Measurements from ENCODE around the gene PARL.

Gene PARL

DNA sequence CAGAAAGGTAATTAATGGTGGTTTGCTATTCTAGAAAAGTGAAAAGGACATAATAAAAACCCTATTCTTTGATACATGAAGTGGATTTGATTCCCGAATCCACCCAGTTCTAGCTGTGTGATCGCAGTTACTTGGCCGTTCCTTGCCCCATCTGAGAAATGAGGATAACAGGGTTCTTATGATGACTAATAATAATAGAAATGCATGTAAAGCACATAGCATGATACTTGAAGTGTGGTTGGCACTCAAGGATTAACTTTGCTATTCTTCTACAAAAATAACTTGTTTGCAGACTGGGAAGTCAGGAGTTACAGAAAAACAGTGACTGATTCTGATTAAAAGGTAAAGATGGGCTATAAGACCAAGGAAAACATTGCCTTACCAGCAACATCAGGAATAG, 26.8 kb downstream of the PARL start:
- no peak for DNase-seq (ENCODE audit: extremely low spot score)
- POLR2A ChIA-PET = no interaction called here
- TF ChIP-seq BHLHE40 (IDR thresholded peaks at IDR 0.05; ENCODE audit: borderline replicate concordance) (no peak), L3MBTL2 (conservative IDR thresholded peaks at IDR 0.05) (no peak), FOXM1 (IDR thresholded peaks at IDR 0.05; ENCODE audit: borderline replicate concordance) (no peak), TARDBP (IDR thresholded peaks at IDR 0.05) (no peak), CTBP1 (IDR thresholded peaks at IDR 0.05; ENCODE audit: borderline replicate concordance) (no peak), FOXK2 (IDR thresholded peaks at IDR 0.05) (no peak), FOXA1 (IDR thresholded peaks at IDR 0.05) (no peak), HDGF (IDR thresholded peaks at IDR 0.05; ENCODE audit: borderline replicate concordance) (no peak), SUZ12 (IDR thresholded peaks at IDR 0.05) (no peak), SP1 (IDR thresholded peaks at IDR 0.05) (no peak), ZNF384 (IDR thresholded peaks at IDR 0.05) (no peak), ARNT (IDR thresholded peaks at IDR 0.05) (no peak), LEF1 (IDR thresholded peaks at IDR 0.05; ENCODE audit: borderline replicate concordance) (no peak), ELF4 (IDR thresholded peaks at IDR 0.05) (no peak), NFRKB (IDR thresholded peaks at IDR 0.05) (no peak)
- TF ChIP-seq, protein P1, sequence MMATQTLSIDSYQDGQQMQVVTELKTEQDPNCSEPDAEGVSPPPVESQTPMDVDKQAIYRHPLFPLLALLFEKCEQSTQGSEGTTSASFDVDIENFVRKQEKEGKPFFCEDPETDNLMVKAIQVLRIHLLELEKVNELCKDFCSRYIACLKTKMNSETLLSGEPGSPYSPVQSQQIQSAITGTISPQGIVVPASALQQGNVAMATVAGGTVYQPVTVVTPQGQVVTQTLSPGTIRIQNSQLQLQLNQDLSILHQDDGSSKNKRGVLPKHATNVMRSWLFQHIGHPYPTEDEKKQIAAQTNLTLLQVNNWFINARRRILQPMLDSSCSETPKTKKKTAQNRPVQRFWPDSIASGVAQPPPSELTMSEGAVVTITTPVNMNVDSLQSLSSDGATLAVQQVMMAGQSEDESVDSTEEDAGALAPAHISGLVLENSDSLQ (IDR thresholded peaks at IDR 0.05) = no peak
- CTCF ChIA-PET = no interaction called here

DNA sequence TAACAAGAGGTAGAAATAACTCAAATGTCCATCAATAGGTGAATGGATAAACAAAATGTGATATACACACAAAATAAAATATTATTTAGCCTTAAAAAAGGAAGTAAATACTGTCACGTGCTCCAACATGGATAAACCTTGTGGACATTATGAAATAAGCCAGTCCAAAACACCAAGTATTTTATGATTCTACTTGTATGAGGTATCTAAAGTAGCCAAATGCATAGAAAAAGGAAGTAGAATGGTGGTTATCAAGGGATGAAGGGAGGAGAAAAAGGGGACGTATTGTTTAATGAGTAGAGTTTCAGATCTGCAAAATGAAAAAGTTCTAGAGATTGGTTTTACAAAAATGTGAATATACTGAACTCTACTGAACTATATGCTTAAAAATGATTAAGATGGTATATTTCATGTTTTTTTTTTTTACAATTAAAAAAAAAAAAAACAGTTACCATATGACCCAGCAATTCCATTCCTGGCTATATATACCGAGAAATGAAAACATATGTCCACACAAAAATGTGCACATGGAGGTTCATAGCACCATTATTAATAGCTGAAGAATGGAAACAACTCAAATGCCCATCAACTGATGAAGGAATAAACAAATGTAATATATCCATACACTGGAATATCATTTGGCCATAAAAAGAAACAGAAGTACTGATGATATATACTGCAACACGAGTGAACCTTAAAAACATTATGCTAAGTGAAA, 30.2 kb downstream of the PARL start:
- ChIA-PET CTCF (no interaction called here), POLR2A (no interaction called here)

DNA sequence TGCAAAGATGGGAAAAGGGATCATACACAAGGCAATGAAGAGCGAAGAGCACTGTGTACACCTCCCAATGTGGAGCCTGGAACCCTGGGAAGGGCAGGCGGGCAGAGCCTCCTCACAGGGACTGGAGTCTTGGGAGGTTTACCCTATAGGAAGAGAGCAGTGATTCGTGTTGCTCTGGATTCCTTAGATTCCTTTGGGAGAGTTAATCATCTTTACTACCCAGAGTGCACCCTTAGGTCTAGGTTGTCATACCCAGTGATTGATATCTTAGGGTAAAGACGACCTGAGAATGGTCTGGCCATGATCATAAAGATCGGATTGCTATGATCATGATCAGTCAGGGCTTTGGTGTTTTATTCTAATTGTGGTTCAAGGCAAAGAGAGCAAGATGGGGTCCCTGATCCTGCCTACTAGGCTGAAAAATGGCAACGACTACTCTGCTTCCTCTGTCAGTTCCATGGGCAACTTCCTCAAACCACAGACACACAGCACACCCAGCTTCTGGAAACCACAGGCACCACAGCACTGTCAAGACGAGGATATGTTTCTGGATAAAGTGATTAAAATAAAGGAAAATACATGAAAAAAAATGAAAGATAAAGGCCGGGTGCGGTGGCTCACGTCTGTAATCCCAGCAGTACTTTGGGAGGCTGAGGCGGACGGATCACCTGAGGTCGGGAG, 38.9 kb downstream of the PARL start:
- no peak for TF ChIP-seq FOXM1 (IDR thresholded peaks at IDR 0.05; ENCODE audit: borderline replicate concordance)
- TF ChIP-seq BHLHE40 (IDR thresholded peaks at IDR 0.05; ENCODE audit: borderline replicate concordance) = no peak
- no peak for TF ChIP-seq SUZ12 (IDR thresholded peaks at IDR 0.05)
- TF ChIP-seq FOXK2 (IDR thresholded peaks at IDR 0.05) = no peak
- TF ChIP-seq ARNT (IDR thresholded peaks at IDR 0.05) = no peak
- no peak for TF ChIP-seq LEF1 (IDR thresholded peaks at IDR 0.05; ENCODE audit: borderline replicate concordance)
- ChIA-PET CTCF (no interaction called here), POLR2A (no interaction called here)
- no peak for DNase-seq (ENCODE audit: extremely low spot score)

More for the DNA sequence above, 30.2 kb downstream of the PARL start:
- no peak for TF ChIP-seq LEF1 (IDR thresholded peaks at IDR 0.05; ENCODE audit: borderline replicate concordance)
- no peak for TF ChIP-seq L3MBTL2 (conservative IDR thresholded peaks at IDR 0.05)
- no peak for TF ChIP-seq FOXM1 (IDR thresholded peaks at IDR 0.05; ENCODE audit: borderline replicate concordance)
- no peak for TF ChIP-seq FOXA1 (IDR thresholded peaks at IDR 0.05)
- TF ChIP-seq BHLHE40 (IDR thresholded peaks at IDR 0.05; ENCODE audit: borderline replicate concordance) = no peak
- TF ChIP-seq TARDBP (IDR thresholded peaks at IDR 0.05) = no peak
- TF ChIP-seq ELF4 (IDR thresholded peaks at IDR 0.05) = no peak
- TF ChIP-seq FOXK2 (IDR thresholded peaks at IDR 0.05) = no peak
- no peak for TF ChIP-seq SUZ12 (IDR thresholded peaks at IDR 0.05)
- TF ChIP-seq ARNT (IDR thresholded peaks at IDR 0.05) = no peak
- TF ChIP-seq, protein P1 (IDR thresholded peaks at IDR 0.05) = no peak
- no peak for TF ChIP-seq SP1 (IDR thresholded peaks at IDR 0.05)
- TF ChIP-seq ZNF384 (IDR thresholded peaks at IDR 0.05) = no peak
- no peak for TF ChIP-seq NFRKB (IDR thresholded peaks at IDR 0.05)
- TF ChIP-seq HDGF (IDR thresholded peaks at IDR 0.05; ENCODE audit: borderline replicate concordance) = no peak
- TF ChIP-seq CTBP1 (IDR thresholded peaks at IDR 0.05; ENCODE audit: borderline replicate concordance) = no peak
- DNase-seq (ENCODE audit: extremely low spot score) = no peak

DNA sequence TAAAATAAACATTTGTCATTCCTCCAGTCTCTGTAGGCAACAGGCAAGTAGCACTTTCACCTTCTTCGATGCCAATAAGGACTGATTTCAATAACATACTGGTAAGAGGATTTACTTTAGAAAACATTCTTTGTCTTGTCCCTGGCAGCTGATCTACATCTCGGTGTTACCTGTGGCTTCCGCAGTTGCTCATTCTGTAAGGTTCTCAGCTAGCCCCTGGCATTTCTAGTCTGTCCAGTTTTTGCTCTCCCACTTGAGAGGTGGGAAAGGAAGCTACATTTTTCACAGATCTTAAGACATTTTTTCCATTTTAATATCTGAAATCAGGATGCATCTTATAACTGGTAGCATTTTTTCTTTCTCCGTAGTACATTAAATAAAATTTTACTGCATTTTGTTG, 39.6 kb downstream of the PARL start:
- CTCF ChIA-PET = no interaction called here

GRCh38 chr3:183844606-183845005, 40.1 kb downstream of the PARL start:
- TF ChIP-seq FOXA1 (IDR thresholded peaks at IDR 0.05) (no peak), FOXK2 (IDR thresholded peaks at IDR 0.05) (no peak), CTBP1 (IDR thresholded peaks at IDR 0.05; ENCODE audit: borderline replicate concordance) (no peak), SP1 (IDR thresholded peaks at IDR 0.05) (no peak), ARNT (IDR thresholded peaks at IDR 0.05) (no peak), ELF4 (IDR thresholded peaks at IDR 0.05) (no peak), NFRKB (IDR thresholded peaks at IDR 0.05) (no peak), TARDBP (IDR thresholded peaks at IDR 0.05) (no peak), FOXM1 (IDR thresholded peaks at IDR 0.05; ENCODE audit: borderline replicate concordance) (no peak), ZNF384 (IDR thresholded peaks at IDR 0.05) (no peak), L3MBTL2 (conservative IDR thresholded peaks at IDR 0.05) (no peak), LEF1 (IDR thresholded peaks at IDR 0.05; ENCODE audit: borderline replicate concordance) (no peak)
- TF ChIP-seq, protein P1 (IDR thresholded peaks at IDR 0.05) = no peak
- POLR2A ChIA-PET = no interaction called here
- CTCF ChIA-PET = no interaction called here
- DNase-seq (ENCODE audit: extremely low spot score) = no peak

More for the DNA sequence above, 39.6 kb downstream of the PARL start:
- no peak for DNase-seq (ENCODE audit: extremely low spot score)
- POLR2A ChIA-PET = no interaction called here
- TF ChIP-seq HDGF (IDR thresholded peaks at IDR 0.05; ENCODE audit: borderline replicate concordance) (no peak), TARDBP (IDR thresholded peaks at IDR 0.05) (no peak), ZNF384 (IDR thresholded peaks at IDR 0.05) (no peak), ELF4 (IDR thresholded peaks at IDR 0.05) (no peak), L3MBTL2 (conservative IDR thresholded peaks at IDR 0.05) (no peak)

DNA sequence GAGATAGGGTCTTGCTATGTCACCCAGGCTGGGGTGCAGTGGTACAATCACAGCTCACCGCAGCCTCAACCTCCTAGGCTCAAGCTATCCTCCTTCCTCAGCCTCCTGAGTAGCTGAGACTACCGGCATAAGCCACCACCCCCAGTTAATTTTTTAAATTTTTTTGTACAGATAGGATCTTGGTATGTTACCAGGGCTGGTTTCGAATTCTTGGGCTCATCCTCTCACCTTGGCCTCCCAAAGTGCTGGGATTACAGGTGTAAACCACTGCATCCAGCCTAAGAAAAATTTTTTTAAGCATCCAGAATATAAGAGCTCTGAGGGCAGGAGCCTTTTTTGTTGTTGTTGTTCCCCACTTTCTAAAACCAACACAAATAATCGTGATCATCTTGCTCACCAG, 44.9 kb downstream of the PARL start:
- no peak for TF ChIP-seq TARDBP (IDR thresholded peaks at IDR 0.05)
- TF ChIP-seq ARNT (IDR thresholded peaks at IDR 0.05) = no peak
- TF ChIP-seq BHLHE40 (IDR thresholded peaks at IDR 0.05; ENCODE audit: borderline replicate concordance) = no peak
- TF ChIP-seq FOXA1 (IDR thresholded peaks at IDR 0.05) = no peak
- TF ChIP-seq SUZ12 (IDR thresholded peaks at IDR 0.05) = no peak
- TF ChIP-seq ELF4 (IDR thresholded peaks at IDR 0.05) = no peak
- TF ChIP-seq, protein P1 (IDR thresholded peaks at IDR 0.05) = no peak
- no peak for TF ChIP-seq HDGF (IDR thresholded peaks at IDR 0.05; ENCODE audit: borderline replicate concordance)
- no peak for TF ChIP-seq FOXK2 (IDR thresholded peaks at IDR 0.05)
- no peak for TF ChIP-seq LEF1 (IDR thresholded peaks at IDR 0.05; ENCODE audit: borderline replicate concordance)
- TF ChIP-seq L3MBTL2 (conservative IDR thresholded peaks at IDR 0.05) = no peak
- TF ChIP-seq FOXM1 (IDR thresholded peaks at IDR 0.05; ENCODE audit: borderline replicate concordance) = no peak
- no peak for TF ChIP-seq SP1 (IDR thresholded peaks at IDR 0.05)
- no peak for TF ChIP-seq ZNF384 (IDR thresholded peaks at IDR 0.05)
- TF ChIP-seq NFRKB (IDR thresholded peaks at IDR 0.05) = no peak
- TF ChIP-seq CTBP1 (IDR thresholded peaks at IDR 0.05; ENCODE audit: borderline replicate concordance) = no peak
- CTCF ChIA-PET = no interaction called here
- POLR2A ChIA-PET = no interaction called here
- DNase-seq (ENCODE audit: extremely low spot score) = no peak

Data from HEK293T (cell line).